MM.1S (cell line): ENCODE measurements around the gene CHCT1.

Experiments used
- DNase-seq: peaks from one replicate; pipeline ENCODE4 v3.0.0-alpha.2; 2015
- H2AFZ ChIP-seq: fragments of 300-600 bp; sonication (generic); 2 replicates; pipeline ENCODE4 v1.6.0; 2016; ENCODE audit warnings: antibody characterized with exemption, low read length
- H3F3A ChIP-seq: fragments of 300-600 bp; sonication (generic); 2 replicates; pipeline ENCODE4 v1.6.1; 2016; ENCODE audit warnings: mild to moderate bottlenecking, antibody characterized with exemption, low read length, moderate library complexity, mixed read lengths; ENCODE audit not compliant: insufficient read depth
- H3K27ac ChIP-seq: fragments of 300-600 bp; sonication (generic); 2 replicates; pipeline ENCODE4 v1.5.1; 2016; ENCODE audit warnings: mild to moderate bottlenecking, low read length
- H3K27me3 ChIP-seq: fragments of 300-600 bp; sonication (generic); replicated peaks from 2 replicates; pipeline ENCODE4 v1.6.0; 2016; ENCODE audit warnings: low read length; ENCODE audit not compliant: insufficient read depth
- H3K36me3 ChIP-seq: fragments of 300-600 bp; sonication (generic); replicated peaks from 2 replicates; pipeline ENCODE4 v1.6.1; 2016; ENCODE audit warnings: mild to moderate bottlenecking, low read length, mixed read lengths; ENCODE audit not compliant: insufficient read depth
- H3K4me1 ChIP-seq: fragments of 300-600 bp; sonication (generic); 2 replicates; pipeline ENCODE4 v1.6.1; 2016; ENCODE audit warnings: low read length, mixed read lengths
- H3K4me2 ChIP-seq: fragments of 300-600 bp; sonication (generic); 2 replicates; pipeline ENCODE4 v1.6.0; 2016; ENCODE audit warnings: low read depth, low read length
- H3K4me3 ChIP-seq: fragments of 300-600 bp; sonication (generic); 2 replicates; pipeline ENCODE4 v1.5.1; 2016; ENCODE audit warnings: low read length, mixed read lengths
- H3K79me2 ChIP-seq: fragments of 300-600 bp; sonication (generic); 2 replicates; pipeline ENCODE4 v1.6.1; 2016; ENCODE audit warnings: mixed run types, low read length, mixed read lengths
- H3K9ac ChIP-seq: fragments of 300-600 bp; sonication (generic); 2 replicates; pipeline ENCODE4 v1.6.1; 2016; ENCODE audit warnings: low read length, mixed read lengths
- H3K9me2 ChIP-seq: fragments of 300-600 bp; sonication (generic); replicated peaks from 2 replicates; pipeline ENCODE4 v1.6.1; 2016; ENCODE audit warnings: mild to moderate bottlenecking, low read length, mixed read lengths; ENCODE audit not compliant: insufficient read depth
- H3K9me3 ChIP-seq: fragments of 300-600 bp; sonication (generic); replicated peaks from 2 replicates; pipeline ENCODE4 v1.6.1; 2016; ENCODE audit warnings: mild to moderate bottlenecking, low read length, mixed read lengths; ENCODE audit not compliant: insufficient read depth
- H4K20me1 ChIP-seq: fragments of 300-600 bp; sonication (generic); 2 replicates; pipeline ENCODE4 v1.6.1; 2016; ENCODE audit warnings: mild to moderate bottlenecking, low read length, moderate library complexity, mixed read lengths; ENCODE audit not compliant: insufficient read depth
- EZH2 ChIP-seq: fragments of 300-600 bp; sonication (generic); optimal IDR thresholded peaks from 2 replicates; pipeline ENCODE3; 2017; ENCODE audit warnings: low read depth, mild to moderate bottlenecking, antibody characterized with exemption, low read length, mixed read lengths
- EZH2phosphoT487 ChIP-seq: fragments of 300-600 bp; sonication (generic); IDR thresholded peaks from 2 replicates; pipeline ENCODE4 v1.6.1; 2018; ENCODE audit warnings: antibody characterized with exemption, low read length
- TF ChIP-seq, protein P1 (sequence below): fragments of 300-600 bp; sonication (generic); IDR thresholded peaks from 2 replicates; pipeline ENCODE4 v1.5.1; 2016; ENCODE audit warnings: antibody characterized with exemption, low read length, mixed read lengths

Gene CHCT1

DNA sequence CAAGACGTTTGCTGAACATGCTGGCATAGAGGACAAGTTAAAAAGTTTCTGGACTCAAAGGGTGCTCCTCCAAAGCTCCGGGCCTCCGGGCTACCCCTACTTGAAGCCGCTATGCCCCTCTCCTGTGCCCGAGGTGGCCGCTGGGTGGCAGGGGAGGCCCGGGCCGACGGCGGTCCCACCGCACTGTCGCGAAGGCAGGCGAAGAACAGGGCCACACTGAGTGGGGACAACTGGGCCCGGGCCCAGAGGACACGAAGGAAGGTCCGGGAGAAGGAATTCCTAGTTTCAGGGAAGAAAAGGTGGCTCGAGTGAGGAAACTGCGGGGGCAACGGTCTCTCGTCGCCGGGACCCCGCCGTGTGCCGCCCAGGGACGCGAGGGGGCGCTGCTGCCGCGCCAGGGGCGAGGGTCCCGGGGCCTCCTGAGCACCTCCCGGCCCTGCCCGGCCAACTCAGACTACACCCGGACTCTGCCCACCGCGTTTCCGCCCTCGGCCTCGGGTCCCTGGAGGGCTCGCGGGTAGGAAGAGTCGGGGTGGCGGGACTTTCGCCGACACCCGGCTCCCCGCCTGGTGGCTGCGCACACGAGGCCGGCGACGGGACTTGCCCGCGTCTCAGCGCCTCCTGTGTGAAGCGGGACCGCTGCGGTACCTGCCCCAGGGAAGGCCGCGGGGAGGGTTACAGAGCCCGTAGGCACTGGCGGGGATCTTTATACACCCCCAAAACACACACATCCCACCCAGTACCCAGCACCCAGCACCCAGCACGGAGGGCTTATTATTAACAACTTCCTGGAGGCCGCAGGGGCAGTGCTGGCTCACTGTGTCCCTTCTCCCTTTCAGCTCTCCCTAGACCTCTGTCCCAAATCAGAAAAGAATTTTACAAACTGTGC is 772 bp upstream of the CHCT1 start:
- peak overlapping the region; percentile 88 for H2AFZ ChIP-seq

DNA sequence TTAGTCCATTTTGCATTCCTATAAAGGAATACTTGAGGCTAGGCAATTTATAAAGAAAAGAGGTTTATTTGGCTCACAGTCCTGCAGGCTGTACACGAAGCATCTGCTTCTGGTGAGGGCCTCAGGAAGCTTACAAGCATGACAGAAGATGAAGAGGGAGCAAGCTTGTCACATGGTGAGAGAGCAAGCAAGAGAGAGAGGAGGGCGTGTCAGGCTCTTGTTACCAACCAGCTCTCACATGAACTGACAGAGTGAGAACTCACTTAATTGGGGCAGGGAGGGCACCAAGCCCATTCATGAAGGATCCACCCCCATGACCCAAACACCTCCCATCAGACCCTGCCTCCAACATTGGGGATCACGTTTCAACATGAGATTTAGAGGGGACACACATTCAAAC is 1.6 kb downstream of the CHCT1 start:
- Histone ChIP-seq H3K36me3 (no peaks in the 10 kb centered on the region), H3F3A (no peaks in the 10 kb centered on the region), H3K79me2 (no peaks in the 10 kb centered on the region), H3K27me3 (no peaks in the 10 kb centered on the region), H3K4me1 (no peaks in the 10 kb centered on the region), H3K4me3 (no peak overlapping the region), H3K9ac (no peak overlapping the region), H3K9me2 (no peaks in the 10 kb centered on the region), H3K27ac (no peak overlapping the region), H2AFZ (no peak overlapping the region), H4K20me1 (no peaks in the 10 kb centered on the region), H3K9me3 (no peaks in the 10 kb centered on the region), H3K4me2 (no peak overlapping the region)
- TF ChIP-seq EZH2 = no peak
- TF ChIP-seq EZH2phosphoT487 = no peak
- TF ChIP-seq, protein P1, sequence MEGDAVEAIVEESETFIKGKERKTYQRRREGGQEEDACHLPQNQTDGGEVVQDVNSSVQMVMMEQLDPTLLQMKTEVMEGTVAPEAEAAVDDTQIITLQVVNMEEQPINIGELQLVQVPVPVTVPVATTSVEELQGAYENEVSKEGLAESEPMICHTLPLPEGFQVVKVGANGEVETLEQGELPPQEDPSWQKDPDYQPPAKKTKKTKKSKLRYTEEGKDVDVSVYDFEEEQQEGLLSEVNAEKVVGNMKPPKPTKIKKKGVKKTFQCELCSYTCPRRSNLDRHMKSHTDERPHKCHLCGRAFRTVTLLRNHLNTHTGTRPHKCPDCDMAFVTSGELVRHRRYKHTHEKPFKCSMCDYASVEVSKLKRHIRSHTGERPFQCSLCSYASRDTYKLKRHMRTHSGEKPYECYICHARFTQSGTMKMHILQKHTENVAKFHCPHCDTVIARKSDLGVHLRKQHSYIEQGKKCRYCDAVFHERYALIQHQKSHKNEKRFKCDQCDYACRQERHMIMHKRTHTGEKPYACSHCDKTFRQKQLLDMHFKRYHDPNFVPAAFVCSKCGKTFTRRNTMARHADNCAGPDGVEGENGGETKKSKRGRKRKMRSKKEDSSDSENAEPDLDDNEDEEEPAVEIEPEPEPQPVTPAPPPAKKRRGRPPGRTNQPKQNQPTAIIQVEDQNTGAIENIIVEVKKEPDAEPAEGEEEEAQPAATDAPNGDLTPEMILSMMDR = no peak
- no peak for DNase-seq

More for the DNA sequence above, 772 bp upstream of the CHCT1 start:
- no peaks in the 10 kb centered on the region for H3F3A ChIP-seq
- peak overlapping the region; percentile 64 for H3K9ac ChIP-seq
- H3K79me2 ChIP-seq = no peaks in the 10 kb centered on the region
- peak overlapping the region; percentile 70 for H3K4me3 ChIP-seq
- no peaks in the 10 kb centered on the region for H3K27me3 ChIP-seq
- H3K9me3 ChIP-seq = no peaks in the 10 kb centered on the region
- H3K4me1 ChIP-seq = no peaks in the 10 kb centered on the region
- H3K27ac ChIP-seq = no peak overlapping the region
- no peaks in the 10 kb centered on the region for H3K9me2 ChIP-seq
- TF ChIP-seq EZH2 (no peak), EZH2phosphoT487 (no peak)
- TF ChIP-seq, protein P1 = peak; percentile 99
- no peaks in the 10 kb centered on the region for H4K20me1 ChIP-seq
- peak overlapping the region; percentile 88 for H3K4me2 ChIP-seq
- H3K36me3 ChIP-seq = no peaks in the 10 kb centered on the region
- DNase-seq = peak; percentile 77

DNA sequence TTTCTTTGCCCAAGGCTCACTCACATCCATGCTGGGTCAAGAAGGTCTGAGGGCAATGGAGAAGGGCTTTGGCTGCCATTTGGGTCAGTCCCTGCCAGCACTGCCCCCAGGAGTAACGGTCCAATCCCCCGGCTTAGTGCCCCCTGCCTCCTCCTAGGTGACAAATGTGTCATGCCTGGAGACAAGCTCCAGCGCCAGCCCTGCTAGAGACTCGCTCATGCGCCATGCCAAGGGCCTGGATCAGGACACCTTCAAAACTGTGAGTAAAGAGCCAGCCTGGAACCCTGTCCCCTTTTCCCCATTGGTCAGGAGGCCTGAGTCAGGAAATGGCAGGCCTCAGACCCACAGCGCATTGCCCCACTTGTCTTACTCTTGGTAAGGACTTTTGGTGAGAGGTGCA is 3.3 kb downstream of the CHCT1 start:
- no peaks in the 10 kb centered on the region for H3F3A ChIP-seq
- no peak for DNase-seq
- H3K9ac ChIP-seq = no peak overlapping the region
- no peaks in the 10 kb centered on the region for H4K20me1 ChIP-seq
- no peaks in the 10 kb centered on the region for H3K4me1 ChIP-seq
- H3K79me2 ChIP-seq = no peaks in the 10 kb centered on the region
- H3K9me2 ChIP-seq = no peaks in the 10 kb centered on the region
- H3K36me3 ChIP-seq = no peaks in the 10 kb centered on the region
- H3K27ac ChIP-seq = no peak overlapping the region
- H3K4me2 ChIP-seq = no peak overlapping the region
- H3K9me3 ChIP-seq = no peaks in the 10 kb centered on the region
- no peak overlapping the region for H2AFZ ChIP-seq
- no peaks in the 10 kb centered on the region for H3K27me3 ChIP-seq
- TF ChIP-seq EZH2 (no peak), EZH2phosphoT487 (no peak)
- TF ChIP-seq, protein P1 = no peak
- no peak overlapping the region for H3K4me3 ChIP-seq
